Stimulated activated memory B cell treated with anti-CD40 and anti-IgM and Interleukin-4, amounts not matched to agents 10 μg/mL and 1 μg/mL and 100 μg/mL, for 72 hours (primary cell): Measurements from ENCODE around the gene DNAH7.

Source experiments
- ATAC-seq: fragments of 150-1000 bp; cut with Tn5 transposase; 2 replicates; pipeline ENCODE4 v1.10.0; 2021
- H3K27ac Mint-ChIP-seq: one replicate; pipeline ENCODE4 v1.8.0; 2022; ENCODE audit warnings: mild to moderate bottlenecking, mixed read lengths
- H3K27me3 Mint-ChIP-seq: one replicate; pipeline ENCODE4 v1.8.0; 2022; ENCODE audit warnings: mixed read lengths
- H3K36me3 Mint-ChIP-seq: one replicate; pipeline ENCODE4 v1.8.0; 2022; ENCODE audit warnings: mixed read lengths
- H3K4me1 Mint-ChIP-seq: one replicate; pipeline ENCODE4 v1.8.0; 2022; ENCODE audit warnings: mixed read lengths
- H3K4me3 Mint-ChIP-seq: one replicate; pipeline ENCODE4 v1.8.0; 2022; ENCODE audit warnings: mild to moderate bottlenecking, moderate library complexity, mixed read lengths
- H3K9me3 Mint-ChIP-seq: one replicate; pipeline ENCODE4 v1.8.0; 2022; ENCODE audit warnings: mixed read lengths

The DNAH7 gene

DNA sequence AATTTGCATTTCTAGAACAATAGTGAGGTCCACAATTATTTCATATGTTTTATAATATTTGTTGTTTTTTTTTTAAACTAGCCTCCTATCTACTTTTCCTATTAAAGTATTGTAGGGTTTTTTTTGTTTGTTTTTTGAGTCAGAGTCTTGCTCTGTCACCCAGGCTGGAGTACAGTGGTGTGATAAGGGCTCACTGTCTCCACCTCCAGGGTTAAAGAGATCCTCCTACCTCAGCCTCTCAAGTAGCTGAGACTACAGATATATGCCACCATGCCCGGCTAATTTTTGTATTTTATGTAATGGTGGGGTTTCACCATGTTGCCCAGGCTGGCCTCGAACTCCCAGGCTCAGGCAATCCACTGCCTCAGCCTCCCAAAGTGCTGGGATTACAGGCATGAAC lies 289.1 kb downstream of the DNAH7 start:
- H3K27ac Mint-ChIP-seq, result no peak overlapping the region

DNA sequence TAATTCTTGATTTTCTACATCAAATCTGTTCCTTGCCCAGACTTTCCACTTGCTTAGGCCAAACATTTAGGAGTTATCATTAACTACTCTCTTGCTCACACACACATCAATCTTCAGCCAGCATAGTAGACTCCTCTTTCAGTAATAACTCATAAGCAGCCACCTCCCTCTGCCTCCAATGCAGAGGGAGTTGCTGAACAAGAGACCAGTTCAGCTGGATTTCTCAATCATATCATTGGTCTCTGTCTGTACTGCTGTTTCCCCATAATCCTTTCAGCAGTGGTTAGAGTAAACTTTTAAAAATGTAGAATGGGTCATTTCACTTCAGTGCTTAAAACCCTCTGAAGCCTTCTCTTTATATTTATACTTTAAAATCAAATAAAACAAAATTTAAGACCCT lies 298.7 kb downstream of the DNAH7 start:
- Mint-ChIP-seq H3K27me3 (no peaks in the 10 kb centered on the region), H3K4me3 (no peak overlapping the region), H3K9me3 (peaks cover 11% of the 10 kb centered on the region), H3K27ac (no peak overlapping the region), H3K4me1 (no peaks in the 10 kb centered on the region), H3K36me3 (peaks cover 4% of the 10 kb centered on the region)
- ATAC-seq, result no peak

More for the DNA sequence above, 289.1 kb downstream of the DNAH7 start:
- H3K9me3 Mint-ChIP-seq, result no peaks in the 10 kb centered on the region
- no peaks in the 10 kb centered on the region for H3K36me3 Mint-ChIP-seq
- H3K27me3 Mint-ChIP-seq, result no peaks in the 10 kb centered on the region
- no peak for ATAC-seq
- H3K4me3 Mint-ChIP-seq, result no peak overlapping the region
- H3K4me1 Mint-ChIP-seq, result no peaks in the 10 kb centered on the region

DNA sequence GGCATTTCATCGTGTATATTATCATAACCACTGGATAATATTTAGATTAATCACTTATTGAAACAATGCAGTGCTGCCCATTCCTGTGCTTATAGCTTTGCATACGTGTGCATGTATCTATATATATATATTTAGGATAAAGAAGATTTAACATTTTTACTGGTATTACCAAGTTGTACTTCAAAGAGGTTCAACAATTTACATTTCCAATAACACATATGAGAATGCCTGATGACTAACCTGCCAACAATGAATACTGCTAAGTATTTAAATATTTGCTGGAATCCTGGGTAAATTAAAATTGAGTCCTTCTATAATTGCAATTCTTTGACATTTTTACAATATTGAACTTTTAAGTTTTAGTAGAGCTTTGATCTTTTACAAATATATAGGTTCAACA lies 300.2 kb downstream of the DNAH7 start:
- H3K9me3 Mint-ChIP-seq, result peaks cover 20% of the 10 kb centered on the region
- no peak for ATAC-seq
- no peaks in the 10 kb centered on the region for H3K4me1 Mint-ChIP-seq
- no peak overlapping the region for H3K27ac Mint-ChIP-seq
- no peak overlapping the region for H3K4me3 Mint-ChIP-seq
- peaks cover 4% of the 10 kb centered on the region for H3K36me3 Mint-ChIP-seq
- H3K27me3 Mint-ChIP-seq, result no peaks in the 10 kb centered on the region

DNA sequence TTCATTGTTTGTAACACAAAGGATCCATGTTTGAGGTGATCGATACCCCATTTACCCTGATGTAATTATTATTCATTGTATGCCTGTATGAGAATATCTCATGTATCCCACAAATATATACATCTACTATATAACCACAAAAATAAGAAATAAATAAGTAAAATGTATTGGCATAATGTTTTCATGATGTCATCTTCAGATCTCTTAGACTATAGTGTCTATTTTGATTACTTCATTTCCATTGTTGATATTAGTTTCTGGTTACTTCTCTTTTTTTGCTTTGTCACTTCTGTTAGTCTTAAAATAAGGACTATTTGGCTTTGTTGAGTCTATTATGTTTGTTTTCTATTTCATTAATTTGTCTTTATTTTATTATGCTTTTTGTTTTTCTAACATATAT lies 301.9 kb downstream of the DNAH7 start:
- no peak overlapping the region for H3K4me3 Mint-ChIP-seq
- H3K4me1 Mint-ChIP-seq, result no peaks in the 10 kb centered on the region
- no peak overlapping the region for H3K27ac Mint-ChIP-seq
- peaks cover 10% of the 10 kb centered on the region for H3K36me3 Mint-ChIP-seq
- no peak for ATAC-seq
- no peaks in the 10 kb centered on the region for H3K27me3 Mint-ChIP-seq
- H3K9me3 Mint-ChIP-seq, result peaks cover 30% of the 10 kb centered on the region

DNA sequence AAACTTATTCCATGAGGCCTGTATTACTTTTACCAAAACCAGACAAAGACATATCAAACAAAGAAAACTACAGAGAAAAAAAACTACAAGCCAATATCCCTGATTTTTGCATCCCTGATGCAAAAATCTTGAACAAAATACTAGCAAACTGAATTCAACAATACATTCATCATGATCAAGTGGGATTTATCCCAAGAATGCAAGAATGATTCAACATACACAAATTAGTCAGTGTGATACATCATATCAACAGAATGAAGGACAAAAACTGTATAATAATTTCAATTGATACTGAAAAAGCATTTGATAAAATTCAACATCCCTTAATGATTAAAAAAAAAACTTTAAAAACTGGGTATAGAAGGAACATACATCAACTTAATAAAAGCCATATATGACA lies 304.8 kb downstream of the DNAH7 start:
- H3K27ac Mint-ChIP-seq, result no peak overlapping the region
- H3K27me3 Mint-ChIP-seq, result no peaks in the 10 kb centered on the region
- no peak for ATAC-seq
- H3K4me3 Mint-ChIP-seq, result no peak overlapping the region
- no peaks in the 10 kb centered on the region for H3K4me1 Mint-ChIP-seq
- peaks cover 18% of the 10 kb centered on the region for H3K36me3 Mint-ChIP-seq
- H3K9me3 Mint-ChIP-seq, result peaks cover 36% of the 10 kb centered on the region

DNA sequence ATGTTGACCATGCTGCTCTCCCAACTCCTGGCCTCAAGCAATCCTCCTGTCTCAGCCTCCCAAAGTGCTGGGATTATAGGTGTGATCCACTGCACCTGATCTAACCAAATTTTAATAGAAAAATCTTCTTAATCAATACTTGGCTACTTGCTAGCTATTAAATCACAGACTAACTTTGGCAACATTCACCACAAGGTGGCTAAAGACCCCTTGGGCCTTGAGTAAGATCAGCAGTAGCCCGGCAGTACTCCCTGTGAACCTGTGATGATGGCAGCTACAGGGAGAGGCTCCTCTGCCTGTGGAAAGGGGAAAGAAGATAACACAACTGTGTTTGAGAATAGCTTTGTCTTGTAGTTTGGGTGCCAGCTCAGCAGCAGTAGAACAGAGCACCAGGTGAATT lies 308.8 kb downstream of the DNAH7 start:
- H3K4me1 Mint-ChIP-seq, result no peaks in the 10 kb centered on the region
- no peak overlapping the region for H3K4me3 Mint-ChIP-seq
- H3K27ac Mint-ChIP-seq, result no peak overlapping the region
- H3K36me3 Mint-ChIP-seq, result peaks cover 14% of the 10 kb centered on the region
- peaks cover 25% of the 10 kb centered on the region for H3K9me3 Mint-ChIP-seq
- H3K27me3 Mint-ChIP-seq, result no peaks in the 10 kb centered on the region
- no peak for ATAC-seq

DNA sequence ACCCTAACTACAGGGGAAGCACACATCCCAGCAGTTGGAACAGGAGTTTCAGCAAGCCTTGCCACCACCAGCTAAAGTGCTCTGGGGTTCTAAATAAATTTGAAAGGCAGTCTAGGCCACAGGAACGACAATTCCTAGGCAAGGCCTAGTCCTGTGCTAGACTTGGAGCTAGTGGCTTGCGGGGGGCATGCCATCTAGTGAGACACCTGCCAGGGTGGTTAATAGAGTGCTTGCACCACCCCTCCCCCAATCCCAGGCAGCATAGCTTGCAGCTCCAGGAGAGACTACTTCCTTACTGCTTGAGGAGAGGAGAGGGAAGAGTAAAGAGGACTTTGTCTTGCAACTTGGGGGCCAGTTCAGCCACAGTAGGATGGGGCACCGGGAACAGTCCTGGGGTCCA lies 309.8 kb downstream of the DNAH7 start:
- Mint-ChIP-seq H3K36me3 (peaks cover 14% of the 10 kb centered on the region), H3K27ac (no peak overlapping the region), H3K9me3 (peaks cover 19% of the 10 kb centered on the region), H3K4me3 (no peak overlapping the region), H3K27me3 (no peaks in the 10 kb centered on the region), H3K4me1 (no peaks in the 10 kb centered on the region)
- ATAC-seq, result no peak

DNA sequence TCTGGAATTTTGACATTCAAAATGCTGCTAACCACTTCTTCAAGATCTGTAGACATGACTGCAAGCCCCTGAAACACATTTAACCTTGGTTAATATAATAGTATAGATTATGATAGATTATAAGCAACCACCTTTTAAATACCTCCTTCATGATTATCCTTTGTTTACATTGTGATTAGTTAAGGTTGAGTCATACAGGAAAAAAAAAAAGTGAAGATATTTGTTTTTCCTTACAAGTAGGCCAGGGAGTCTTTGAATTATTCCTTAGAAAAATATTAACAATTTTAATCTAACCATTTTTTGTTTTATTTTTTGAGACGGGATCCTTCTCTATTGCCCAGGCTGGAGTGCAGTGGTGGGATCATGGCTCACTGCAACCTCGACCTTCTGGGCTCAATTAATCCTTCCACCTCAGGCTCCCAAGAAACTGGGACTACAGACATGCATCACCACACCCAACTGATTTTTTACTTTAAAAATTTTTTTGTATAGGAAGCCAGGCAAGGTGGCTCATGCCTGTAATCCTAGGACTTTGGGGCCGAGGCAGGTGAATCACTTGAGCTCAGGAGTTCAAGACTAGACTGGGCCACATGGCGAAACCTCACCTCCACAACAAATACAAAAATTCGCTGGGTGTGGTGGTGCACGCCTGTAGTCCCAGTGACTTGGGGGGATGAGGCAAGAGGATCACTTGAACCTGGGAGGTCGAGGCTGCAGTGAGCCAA lies 312.3 kb downstream of the DNAH7 start:
- peaks cover 5% of the 10 kb centered on the region for H3K9me3 Mint-ChIP-seq
- no peaks in the 10 kb centered on the region for H3K4me1 Mint-ChIP-seq
- no peak for ATAC-seq
- H3K27ac Mint-ChIP-seq, result no peak overlapping the region
- no peak overlapping the region for H3K4me3 Mint-ChIP-seq
- no peaks in the 10 kb centered on the region for H3K27me3 Mint-ChIP-seq
- peaks cover 13% of the 10 kb centered on the region for H3K36me3 Mint-ChIP-seq

DNA sequence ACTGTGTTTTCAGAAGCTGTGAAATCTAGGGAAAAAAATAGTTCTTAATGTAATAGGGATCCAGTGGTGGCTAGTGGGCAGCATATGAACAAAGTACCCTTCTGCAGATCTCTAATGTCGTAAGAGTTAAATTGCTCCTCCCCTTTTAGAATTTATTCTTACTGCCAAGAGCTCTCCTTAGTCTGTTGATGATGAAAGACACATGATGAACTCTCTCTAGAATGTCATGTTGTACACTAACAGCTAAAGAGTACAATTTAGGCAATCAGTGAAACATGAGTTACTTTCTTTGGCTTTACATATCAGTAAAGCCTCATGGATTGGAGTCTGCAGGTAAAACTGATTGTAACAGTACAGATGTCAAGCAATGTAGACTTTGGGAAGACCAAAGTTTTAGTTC lies 327.4 kb downstream of the DNAH7 start:
- Mint-ChIP-seq H3K4me3 (no peak overlapping the region), H3K27me3 (no peaks in the 10 kb centered on the region), H3K27ac (no peak overlapping the region), H3K36me3 (peaks cover 52% of the 10 kb centered on the region), H3K9me3 (no peaks in the 10 kb centered on the region), H3K4me1 (no peaks in the 10 kb centered on the region)
- ATAC-seq, result no peak

DNA sequence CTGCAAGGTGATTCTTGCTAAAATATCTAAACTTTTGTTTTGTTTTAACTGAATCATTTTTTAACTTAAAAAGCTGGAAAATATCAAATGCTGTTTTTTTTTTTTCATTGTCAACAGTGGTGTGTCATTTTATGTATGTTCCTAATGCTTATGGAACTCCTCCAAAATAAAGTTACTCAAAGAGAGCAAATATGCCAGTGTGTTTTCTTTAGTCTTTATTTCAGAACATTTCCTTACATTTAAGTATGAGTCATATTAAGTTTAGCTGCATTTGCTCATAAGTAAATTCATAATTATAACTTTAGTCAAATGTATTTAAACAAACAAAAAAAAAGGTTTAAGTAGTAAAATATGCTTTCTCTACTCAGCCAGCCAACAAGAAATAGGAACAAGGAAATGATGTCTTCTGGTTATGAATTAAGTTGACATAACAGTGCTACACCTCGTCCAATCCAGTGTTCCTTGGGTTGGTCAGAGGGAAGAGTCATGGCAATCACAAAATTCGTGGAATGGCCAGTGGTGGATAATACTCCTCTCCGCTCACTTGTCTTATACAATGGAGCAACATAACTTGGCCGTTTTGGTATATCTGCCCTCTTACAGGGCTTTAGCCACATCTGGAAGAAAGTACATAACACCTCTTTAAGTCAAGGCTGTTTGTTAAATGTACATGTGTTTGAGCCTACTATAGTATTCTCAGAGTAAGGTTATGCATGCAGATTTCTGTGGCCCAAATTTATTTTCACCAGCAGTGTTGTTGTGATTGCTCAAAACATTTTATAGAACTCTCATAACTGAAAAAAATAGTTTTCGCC lies 330.9 kb downstream of the DNAH7 start:
- H3K9me3 Mint-ChIP-seq, result no peaks in the 10 kb centered on the region
- H3K4me1 Mint-ChIP-seq, result no peaks in the 10 kb centered on the region
- H3K36me3 Mint-ChIP-seq, result peaks cover 64% of the 10 kb centered on the region
- no peak overlapping the region for H3K27ac Mint-ChIP-seq
- ATAC-seq, result no peak
- no peaks in the 10 kb centered on the region for H3K27me3 Mint-ChIP-seq
- H3K4me3 Mint-ChIP-seq, result no peak overlapping the region

DNA sequence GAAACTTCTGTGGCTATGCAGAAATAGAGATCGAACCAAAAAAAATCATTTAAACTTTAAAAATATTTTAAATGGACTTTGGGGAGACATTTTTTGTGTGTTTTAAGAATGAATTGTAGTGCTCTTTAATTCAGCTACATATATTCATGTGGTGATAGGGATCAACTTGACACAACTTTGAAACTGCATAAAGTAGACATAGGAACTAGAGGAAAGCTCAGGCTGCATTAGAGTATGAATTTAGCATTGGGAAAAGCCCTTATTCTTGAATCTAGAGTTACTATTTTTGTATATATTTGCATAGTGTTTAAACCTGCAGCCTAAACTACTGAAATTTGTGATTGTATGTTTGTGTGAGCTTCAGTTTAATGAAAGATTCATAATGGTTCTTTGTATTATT lies 333.3 kb downstream of the DNAH7 start:
- no peak overlapping the region for H3K4me3 Mint-ChIP-seq
- H3K36me3 Mint-ChIP-seq, result peaks cover 69% of the 10 kb centered on the region
- no peaks in the 10 kb centered on the region for H3K4me1 Mint-ChIP-seq
- H3K27me3 Mint-ChIP-seq, result no peaks in the 10 kb centered on the region
- ATAC-seq, result no peak
- no peaks in the 10 kb centered on the region for H3K9me3 Mint-ChIP-seq
- no peak overlapping the region for H3K27ac Mint-ChIP-seq

DNA sequence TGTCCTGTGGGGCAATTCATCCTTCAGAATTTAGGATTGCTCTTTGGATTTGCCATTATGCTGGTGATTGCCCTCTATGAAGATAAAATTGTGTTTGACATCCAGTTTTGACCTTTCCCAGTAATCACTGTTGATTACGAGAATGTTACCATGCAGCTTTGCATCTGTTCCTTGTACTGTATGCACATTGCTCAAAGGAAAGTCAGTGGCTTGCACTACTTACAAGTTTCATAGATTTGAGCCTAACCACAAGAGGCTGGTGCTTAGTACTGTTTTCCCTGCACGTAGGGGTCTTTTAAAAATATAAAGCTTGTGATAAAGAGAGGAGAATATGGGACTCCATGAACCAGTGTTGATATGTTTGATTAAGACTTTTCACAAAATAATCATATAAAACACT lies 333.7 kb downstream of the DNAH7 start:
- Mint-ChIP-seq H3K27me3 (no peaks in the 10 kb centered on the region), H3K9me3 (no peaks in the 10 kb centered on the region), H3K27ac (no peak overlapping the region), H3K4me3 (no peak overlapping the region), H3K4me1 (no peaks in the 10 kb centered on the region), H3K36me3 (peaks cover 69% of the 10 kb centered on the region)
- no peak for ATAC-seq

DNA sequence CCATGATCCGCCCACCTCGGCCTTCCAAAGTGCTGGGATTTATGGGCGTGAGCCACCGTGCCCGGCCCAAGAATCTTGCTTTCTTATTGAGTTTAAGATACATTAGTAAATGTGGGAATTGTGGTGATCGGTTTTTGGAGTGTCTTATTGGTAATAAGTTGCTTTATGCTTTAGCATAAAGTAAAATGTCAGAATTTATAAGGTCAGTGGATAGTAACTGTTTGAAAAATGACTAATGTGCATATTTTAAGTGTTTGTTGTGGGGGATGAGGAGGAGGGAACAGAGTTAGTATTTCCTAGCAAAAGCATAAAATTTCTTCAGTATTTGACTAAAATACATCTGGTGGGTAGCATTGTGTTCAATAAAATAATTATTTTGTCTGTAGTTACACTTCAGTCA lies 334.2 kb downstream of the DNAH7 start:
- peaks cover 69% of the 10 kb centered on the region for H3K36me3 Mint-ChIP-seq
- ATAC-seq, result no peak

DNA sequence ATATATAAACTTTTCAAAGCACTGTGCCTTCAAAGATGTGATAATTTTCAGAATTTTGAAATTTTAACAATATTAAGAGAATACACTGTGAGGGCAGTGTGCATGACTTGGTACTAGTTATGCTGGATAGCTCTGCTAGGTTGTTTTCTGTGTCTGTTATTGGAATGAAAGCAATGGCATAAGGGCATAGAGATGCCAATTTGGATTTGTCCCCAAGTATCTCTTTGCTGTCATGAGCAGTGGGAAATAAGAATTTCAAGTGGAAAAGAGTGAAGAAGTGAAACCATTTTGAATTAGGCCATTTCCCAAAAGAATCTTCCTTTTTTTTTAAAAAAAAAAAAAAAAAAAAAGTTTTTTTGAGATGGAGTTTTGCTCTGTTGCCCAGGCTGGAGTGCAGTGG lies 334.8 kb downstream of the DNAH7 start:
- Mint-ChIP-seq H3K27ac (no peak overlapping the region), H3K4me1 (no peaks in the 10 kb centered on the region), H3K36me3 (peaks cover 69% of the 10 kb centered on the region), H3K27me3 (no peaks in the 10 kb centered on the region), H3K9me3 (no peaks in the 10 kb centered on the region), H3K4me3 (no peak overlapping the region)
- ATAC-seq, result no peak

More for the DNA sequence above, 334.2 kb downstream of the DNAH7 start:
- no peak overlapping the region for H3K4me3 Mint-ChIP-seq
- H3K4me1 Mint-ChIP-seq, result no peaks in the 10 kb centered on the region
- H3K27ac Mint-ChIP-seq, result no peak overlapping the region
- no peaks in the 10 kb centered on the region for H3K9me3 Mint-ChIP-seq
- H3K27me3 Mint-ChIP-seq, result no peaks in the 10 kb centered on the region

DNA sequence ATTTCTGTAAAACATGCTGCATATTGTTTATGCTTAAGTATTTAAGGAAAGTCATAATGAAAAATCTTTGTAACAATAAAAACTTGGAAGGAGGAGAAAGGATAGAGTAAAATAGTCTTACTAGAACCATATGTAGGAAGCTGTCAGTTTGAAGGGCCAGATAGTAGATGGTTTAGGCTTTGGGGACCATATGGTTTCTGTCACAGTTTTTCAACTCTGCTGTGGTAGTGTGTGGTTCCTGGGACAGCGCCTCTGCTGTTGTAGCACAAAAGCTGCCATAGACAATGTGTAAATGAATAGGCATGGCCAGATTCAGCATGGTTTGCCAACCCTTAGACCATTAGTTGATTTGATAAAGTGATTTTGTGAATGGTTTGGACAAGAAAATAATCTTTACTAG lies 336.1 kb downstream of the DNAH7 start:
- H3K36me3 Mint-ChIP-seq, result peaks cover 76% of the 10 kb centered on the region
- no peaks in the 10 kb centered on the region for H3K27me3 Mint-ChIP-seq
- H3K27ac Mint-ChIP-seq, result no peak overlapping the region

DNA sequence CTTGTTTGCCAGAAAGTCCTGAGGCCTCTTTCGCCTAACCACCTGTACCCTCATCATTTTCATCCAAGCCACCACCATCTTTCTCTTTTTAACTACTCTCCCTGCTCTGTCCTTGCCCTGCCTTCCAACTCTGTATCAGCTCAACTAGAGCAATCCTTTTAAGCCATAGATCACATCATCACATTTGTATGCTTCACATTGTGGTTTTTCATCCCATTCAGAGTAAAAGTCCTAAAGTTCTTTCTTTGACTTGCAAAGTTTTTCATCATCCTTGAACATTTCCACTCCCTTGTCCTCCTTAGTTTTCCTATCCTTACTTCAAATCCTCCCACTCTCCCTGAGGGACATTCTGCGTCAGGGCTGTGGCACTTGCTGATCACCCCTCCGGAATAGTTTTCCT lies 337.7 kb downstream of the DNAH7 start:
- Mint-ChIP-seq H3K9me3 (no peaks in the 10 kb centered on the region), H3K27me3 (no peaks in the 10 kb centered on the region), H3K27ac (no peak overlapping the region), H3K4me1 (no peaks in the 10 kb centered on the region), H3K4me3 (no peak overlapping the region), H3K36me3 (peaks cover 70% of the 10 kb centered on the region)
- ATAC-seq, result no peak

More for the DNA sequence above, 336.1 kb downstream of the DNAH7 start:
- Mint-ChIP-seq H3K4me3 (no peak overlapping the region), H3K4me1 (no peaks in the 10 kb centered on the region), H3K9me3 (no peaks in the 10 kb centered on the region)
- no peak for ATAC-seq
